H1 (cell line): ENCODE data around the gene COX19.

ENCODE experiments used
- ATF3 ChIP-seq: IDR thresholded peaks from 2 replicates; pipeline ENCODE4 v1.6.1; 2011; ENCODE audit warnings: low read depth, mild to moderate bottlenecking, low read length; ENCODE audit not compliant: insufficient read depth
- CHD2 ChIP-seq: IDR thresholded peaks from 2 replicates; pipeline ENCODE4 v1.6.1; 2012; ENCODE audit warnings: low read length, improper control_type of control experiment
- CTCF ChIP-seq, 3 experiments: IDR thresholded peaks; 1 replicate in 2 of 3; 2 replicates in 1 of 3; pipeline versions ENCODE4 v1.5.1 to v1.6.1; 2011; ENCODE audit warnings: low read length in 3 of 3, mild to moderate bottlenecking in 3 of 3, inconsistent platforms in 2 of 3, low read depth in 1 of 3, moderate library complexity in 1 of 3; ENCODE audit not compliant: insufficient read depth in 1 of 3; ENCODE audit errors: control extremely low read depth in 1 of 3
- FOSL1 ChIP-seq: IDR thresholded peaks from 2 replicates; pipeline ENCODE4 v1.6.1; 2011; ENCODE audit warnings: mild to moderate bottlenecking, low read depth, low read length, moderate library complexity; ENCODE audit not compliant: insufficient read depth
- HDAC2 ChIP-seq, 2 experiments: fragments of 300-600 bp in 1 of 2; sonication (generic) in 1 of 2; IDR thresholded peaks; 2 replicates each; pipeline ENCODE4 v1.6.1; 2011 to 2012; ENCODE audit warnings: low read depth in 2 of 2, low read length in 2 of 2, mild to moderate bottlenecking in 2 of 2, moderate library complexity in 2 of 2, borderline replicate concordance in 1 of 2, inconsistent platforms in 1 of 2
- MAFK ChIP-seq: IDR thresholded peaks from 2 replicates; pipeline ENCODE4 v1.6.1; 2012; ENCODE audit warnings: low read depth, mild to moderate bottlenecking, improper control_type of control experiment, low read length
- POLR2A ChIP-seq, 2 experiments: IDR thresholded peaks; 1 replicate in 1 of 2; 2 replicates in 1 of 2; pipeline ENCODE4 v1.6.1; 2011; ENCODE audit warnings: low read depth in 2 of 2, low read length in 2 of 2, mild to moderate bottlenecking in 2 of 2; ENCODE audit errors: control extremely low read depth in 1 of 2
- SIRT6 ChIP-seq: IDR thresholded peaks from one replicate; pipeline ENCODE4 v1.7.1; 2012; ENCODE audit warnings: low read length, inconsistent platforms
- SP4 ChIP-seq: IDR thresholded peaks from 2 replicates; pipeline ENCODE4 v1.6.1; 2012; ENCODE audit warnings: low read length, inconsistent platforms
- SRF ChIP-seq: IDR thresholded peaks from 2 replicates; pipeline ENCODE4 v1.6.1; 2011; ENCODE audit warnings: mild to moderate bottlenecking, low read depth, low read length, moderate library complexity

DNA sequence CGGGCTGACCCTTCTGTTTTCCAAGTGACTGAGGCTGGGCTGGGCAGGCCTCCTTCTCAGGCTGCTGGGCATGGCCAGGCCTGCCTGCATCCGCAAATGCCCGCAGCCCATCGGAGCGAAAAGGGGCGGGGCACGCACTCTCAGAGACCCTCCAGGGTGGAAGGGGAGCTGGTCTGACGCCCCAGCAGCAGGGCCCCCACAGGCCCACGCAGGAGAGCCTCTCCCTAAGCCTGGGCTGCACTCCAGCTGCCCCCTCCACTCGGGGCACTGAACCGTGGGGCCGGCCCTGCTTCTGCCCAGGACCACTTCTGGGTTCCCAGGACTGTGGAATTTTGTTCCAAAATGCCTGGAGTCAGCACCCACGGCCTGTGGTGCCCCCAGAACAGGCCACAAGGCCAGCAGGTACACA, 30.2 kb downstream of the COX19 start:
- TF ChIP-seq CTCF (IDR thresholded peaks at IDR 0.05; ENCODE audit: control extremely low read depth in 1 of 3, insufficient read depth in 1 of 3, low read depth in 1 of 3, low read length in 3 of 3) (no peak), POLR2A (IDR thresholded peaks at IDR 0.05; ENCODE audit: control extremely low read depth in 1 of 2, low read depth in 2 of 2, low read length in 2 of 2) (no peak), CHD2 (no peak), FOSL1 (no peak), SRF (no peak), MAFK (no peak), SP4 (no peak), SIRT6 (no peak), ATF3 (no peak), HDAC2 (IDR thresholded peaks at IDR 0.05; ENCODE audit: borderline replicate concordance in 1 of 2, low read depth in 2 of 2, low read length in 2 of 2) (no peak)
